AG20443 (cell line): ENCODE measurements around the gene CCDC137.
A peak's percentile ranks its signal among the peaks of the same experiment; 100 is the strongest.

Experiments used
- DNase-seq: peaks from one replicate; pipeline ENCODE4 v3.0.0; 2012; ENCODE audit warnings: low spot score, mixed read lengths

The CCDC137 gene

DNA sequence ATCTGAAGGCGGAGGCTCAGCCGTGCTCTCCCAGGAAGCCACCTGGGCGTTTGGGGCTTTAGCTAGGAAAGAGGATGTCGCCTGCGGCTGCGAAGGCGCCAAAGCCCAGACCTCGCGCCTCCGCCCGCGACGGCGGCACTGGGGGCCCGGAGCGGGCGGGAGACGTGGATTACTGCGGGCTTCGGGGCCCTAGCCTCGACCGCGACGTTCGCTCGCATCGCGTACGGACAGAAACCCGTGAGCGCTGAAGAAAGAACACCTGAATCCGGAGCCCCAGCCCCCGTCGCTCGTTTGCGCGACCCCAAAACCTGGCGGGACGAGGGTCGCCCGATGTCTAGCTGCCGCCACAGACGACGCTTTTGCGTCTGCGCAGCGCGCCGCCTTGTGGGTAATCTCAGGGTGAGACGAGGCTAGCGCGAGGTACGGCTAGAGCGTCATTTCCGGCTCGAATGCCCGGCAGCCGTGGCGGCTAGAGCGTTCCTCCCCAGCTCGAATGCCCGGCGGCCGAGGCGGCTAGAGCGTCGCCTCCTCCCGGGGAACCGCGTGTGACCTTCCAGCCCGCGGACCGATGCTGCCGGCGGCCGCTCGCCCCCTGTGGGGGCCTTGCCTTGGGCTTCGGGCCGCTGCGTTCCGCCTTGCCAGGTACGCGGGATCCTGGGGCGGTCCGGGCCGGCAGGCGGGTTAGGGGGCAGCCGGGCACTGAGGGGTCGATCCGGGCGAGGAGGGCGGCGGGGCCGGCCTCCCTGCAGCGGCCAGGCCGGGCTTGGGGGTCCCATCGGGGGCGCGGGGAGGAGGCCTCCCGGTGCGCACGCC, 36.6 kb downstream of the CCDC137 start, which contains the start of gene MRPL12:
Gene MRPL12, plus strand, starts transcription at position 434 of the 813 bp plus-strand sequence. Its CDS starts 135 bp downstream, at position 569.
- peak; percentile 98 for DNase-seq

- DNase-seq, result no peak
Observed at GRCh38 chr17:81703747-81704654, 37.5 kb downstream of the CCDC137 start.

GRCh38 chr17:81705518-81706231, 39.1 kb downstream of the CCDC137 start:
- DNase-seq, result no peak

DNA sequence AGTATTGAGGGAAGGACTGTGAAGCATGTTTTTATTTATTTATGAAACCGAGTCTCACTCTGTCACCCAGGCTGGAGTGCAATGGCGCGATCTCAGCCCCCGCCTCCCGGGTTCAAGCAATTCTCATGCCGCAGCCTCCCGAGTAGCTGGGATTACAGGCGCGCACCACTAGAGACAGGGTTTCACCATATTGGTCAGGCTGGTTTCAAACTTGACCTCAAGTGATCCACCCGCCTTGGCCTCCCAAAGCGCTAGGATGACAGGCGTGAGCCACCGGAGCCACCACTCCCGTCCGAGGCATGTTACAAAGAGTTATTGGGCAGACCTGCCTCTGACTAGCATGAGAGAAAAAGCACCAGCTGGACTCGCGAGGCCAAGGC, 39.7 kb downstream of the CCDC137 start:
- no peak for DNase-seq

- no peak for DNase-seq
Observed at GRCh38 chr17:81706757-81707624, 40.5 kb downstream of the CCDC137 start.

- DNase-seq, result no peak
Observed at GRCh38 chr17:81707725-81708646, 41.4 kb downstream of the CCDC137 start.

DNA sequence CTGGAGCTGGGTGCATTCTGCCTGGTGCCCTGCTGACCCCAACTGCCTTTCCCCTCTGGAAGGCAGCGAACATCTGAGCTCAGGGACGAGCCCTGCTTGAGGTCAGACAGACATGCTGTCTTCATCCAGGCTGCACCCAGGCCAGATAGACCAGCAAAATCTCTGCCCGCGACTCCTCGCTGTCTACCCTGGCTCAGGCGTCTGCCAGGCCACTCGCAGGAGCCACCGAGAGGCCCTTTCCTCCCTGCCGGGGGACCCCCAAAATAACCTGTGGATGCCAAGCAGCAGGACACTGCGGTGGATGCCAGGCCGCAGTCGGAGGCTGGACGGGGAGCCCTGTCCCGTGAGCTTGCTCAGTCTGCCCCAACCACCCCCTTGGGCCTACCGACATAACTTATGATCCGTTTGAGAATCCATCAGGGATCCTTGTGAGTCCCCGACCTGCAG, 42.2 kb downstream of the CCDC137 start:
- DNase-seq, result no peak

GRCh38 chr17:81710514-81711308, 44.2 kb downstream of the CCDC137 start:
- peak; percentile 32 for DNase-seq

DNA sequence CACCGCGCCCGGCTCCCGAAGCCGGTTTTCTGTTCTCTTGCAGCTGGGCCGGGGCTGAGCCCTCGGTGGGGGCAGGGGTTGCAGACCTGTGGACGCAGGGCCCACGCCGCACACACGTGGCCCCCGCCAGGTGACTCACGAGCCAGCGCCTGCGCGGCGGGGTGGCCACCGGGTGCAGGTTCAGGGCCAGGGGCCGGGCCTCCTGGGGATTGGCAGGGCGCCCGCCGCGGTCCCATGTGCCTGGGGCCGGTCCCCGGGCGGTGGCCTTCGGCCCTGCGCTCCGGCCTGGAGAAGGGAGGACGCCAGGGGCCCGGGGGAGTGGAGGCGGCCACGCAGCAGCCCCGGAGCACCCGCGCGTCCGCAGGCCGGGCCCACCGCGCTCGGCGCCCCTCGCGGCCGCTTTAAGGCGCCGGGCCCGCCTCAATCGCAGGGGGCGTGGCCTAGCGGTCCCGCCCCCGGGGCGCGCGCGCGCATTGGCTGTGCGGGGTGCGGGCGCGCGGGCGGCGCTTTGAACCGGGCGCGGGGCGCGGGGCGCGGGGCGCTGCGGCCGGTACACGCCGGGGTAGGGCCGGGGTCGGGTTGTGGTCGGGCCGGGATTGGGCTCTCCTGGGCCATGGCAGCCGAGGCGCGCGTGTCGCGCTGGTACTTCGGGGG, 45.4 kb downstream of the CCDC137 start, which contains the start of gene SLC25A10:
Gene SLC25A10, plus strand, starts transcription at position 471 of the 654 bp plus-strand sequence. Its CDS starts 143 bp downstream, at position 614.
- peak; percentile 97 for DNase-seq

DNA sequence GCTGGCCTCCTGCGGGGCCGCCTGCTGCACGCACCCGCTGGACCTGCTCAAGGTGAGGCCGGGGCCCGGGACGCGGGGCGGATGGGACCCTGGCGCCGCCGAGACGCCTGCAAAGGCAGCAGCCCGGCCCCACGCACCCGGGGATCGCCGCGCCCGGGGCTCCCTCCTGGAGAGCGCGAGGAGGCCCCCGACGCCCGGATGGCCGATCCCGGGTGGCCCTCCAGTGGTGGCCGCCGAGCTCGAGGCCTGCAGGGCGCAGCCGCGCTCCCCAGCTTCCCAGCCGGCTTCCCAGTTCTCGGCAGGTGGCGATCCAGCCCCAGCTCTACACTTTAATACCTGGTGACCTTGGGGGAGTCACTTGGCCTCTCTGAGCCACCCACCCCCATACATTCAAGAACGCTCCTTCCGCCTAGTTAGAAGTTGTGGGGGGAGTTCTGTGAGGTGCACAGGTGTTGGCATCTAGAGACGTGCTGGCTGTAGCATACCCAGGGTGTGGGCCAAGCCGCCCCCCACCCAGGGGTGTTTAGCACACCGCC, 46.0 kb downstream of the CCDC137 start:
- DNase-seq, result peak; percentile 83

DNA sequence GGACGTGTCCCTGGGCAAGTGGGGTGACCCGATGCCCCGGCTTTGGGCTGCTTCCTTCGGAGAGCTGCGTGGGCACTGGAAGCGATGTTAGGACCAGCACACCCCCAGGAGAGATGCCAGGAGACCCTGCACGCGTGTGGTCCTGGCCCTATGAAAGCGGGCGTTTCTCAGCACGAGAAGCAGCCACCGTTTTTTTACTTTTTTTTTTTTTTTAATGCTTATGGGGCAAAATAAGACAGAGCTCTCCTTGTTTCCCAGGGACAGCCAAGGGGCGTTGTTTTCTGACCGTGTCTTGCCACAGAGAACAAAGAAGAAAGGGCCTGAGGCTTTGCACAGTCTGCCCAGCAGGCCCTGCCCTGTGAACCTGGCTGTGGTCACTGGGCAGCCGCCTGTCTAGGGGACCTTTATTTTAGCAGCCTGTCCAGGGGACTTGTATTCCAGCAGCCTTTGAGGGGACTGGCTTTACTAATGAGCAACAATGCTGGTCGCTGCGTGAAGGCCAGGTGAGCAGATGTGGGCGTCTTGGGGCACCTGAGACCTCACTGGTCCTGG, 46.5 kb downstream of the CCDC137 start:
- no peak for DNase-seq

DNA sequence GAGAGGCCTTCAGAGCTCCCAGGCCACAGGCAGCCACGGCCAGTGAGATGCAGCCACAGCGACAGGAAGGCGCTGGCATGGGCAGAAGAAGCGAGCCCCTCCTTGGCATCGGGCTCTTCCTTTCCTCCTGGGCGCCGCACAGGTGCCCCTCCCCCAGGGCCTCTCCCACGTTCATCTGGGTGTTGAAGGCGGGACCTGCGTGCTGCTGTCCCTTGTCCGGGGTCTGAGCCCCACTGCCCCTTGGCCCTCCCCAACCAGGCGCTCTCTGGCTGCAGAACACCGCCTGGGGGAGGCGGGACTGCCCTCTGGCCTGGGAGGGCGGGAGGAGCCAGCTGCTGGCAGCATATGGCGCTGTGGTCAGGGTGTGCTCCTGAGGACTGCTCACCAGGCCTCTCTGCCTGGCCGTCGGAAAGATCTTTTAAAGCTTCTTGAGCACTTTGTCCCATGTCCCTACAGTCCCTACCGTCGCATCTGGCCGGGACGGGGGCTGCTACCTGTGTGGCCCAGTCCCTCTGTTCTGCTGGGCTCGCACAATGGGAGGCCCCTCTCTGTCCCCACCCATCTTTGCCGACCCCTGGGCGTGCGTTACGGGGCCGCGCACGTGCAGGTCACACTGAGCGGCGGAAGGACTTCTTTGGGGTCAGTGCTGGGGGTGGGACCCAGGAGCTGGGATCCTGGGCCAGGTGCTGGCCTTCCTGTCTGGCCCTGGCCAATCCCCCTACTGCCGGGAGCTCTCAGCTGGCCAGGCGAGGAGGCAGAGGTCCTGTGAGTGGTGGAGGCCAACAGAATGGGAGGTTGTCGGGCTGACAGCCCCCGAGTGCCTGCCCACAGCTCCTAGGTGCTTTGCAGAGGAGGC, 47.2 kb downstream of the CCDC137 start:
- no peak for DNase-seq

GRCh38 chr17:81714412-81715106, 48.0 kb downstream of the CCDC137 start:
- DNase-seq, result no peak

DNA sequence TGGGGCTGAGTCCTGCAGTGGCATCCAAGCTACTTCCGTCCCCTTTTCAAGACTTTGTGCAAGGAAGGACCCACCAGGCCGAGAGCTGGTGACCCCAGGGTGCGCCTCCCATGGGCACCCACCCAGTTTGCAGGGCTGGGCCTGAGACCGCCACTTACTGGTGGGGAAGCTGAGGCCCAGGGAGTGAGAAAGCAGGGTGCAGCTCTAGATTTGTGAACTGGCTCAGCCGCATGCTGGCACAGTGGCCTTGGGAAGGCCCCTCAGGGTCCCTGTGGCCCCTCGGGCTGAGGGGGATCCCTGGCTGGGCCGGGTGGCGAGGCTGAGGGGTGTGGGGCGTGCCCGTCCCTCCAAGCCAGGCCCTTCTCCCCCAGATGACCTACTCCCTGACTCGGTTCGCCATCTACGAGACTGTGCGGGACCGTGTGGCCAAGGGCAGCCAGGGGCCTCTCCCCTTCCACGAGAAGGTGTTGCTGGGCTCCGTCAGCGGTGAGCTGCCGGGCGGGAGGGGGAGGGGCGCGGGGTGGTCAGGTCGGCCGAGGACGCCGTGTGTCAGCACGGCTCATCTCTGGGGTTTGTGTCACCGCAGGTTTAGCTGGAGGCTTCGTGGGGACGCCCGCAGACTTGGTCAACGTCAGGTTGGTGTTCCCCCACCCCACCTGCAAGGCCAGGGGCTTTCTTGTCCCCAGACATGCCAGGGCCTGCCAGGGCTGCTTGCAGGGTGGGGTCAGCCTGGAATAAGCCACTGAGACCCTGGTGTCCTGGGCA, 48.8 kb downstream of the CCDC137 start:
- no peak for DNase-seq

GRCh38 chr17:81715872-81716673, 49.5 kb downstream of the CCDC137 start:
- DNase-seq, result no peak
